NCI-H524 treated with DMSO at 0.1 percent for 48 hours (cell line): ENCODE results near the gene SLC45A1.

Experiments
- DNase-seq: peaks from one replicate; lab custom pipeline; 2025; lab: John Stamatoyannopoulos, UW

SLC45A1 gene

GRCh38 chr1:8352886-8353785 is 35.2 kb downstream of the SLC45A1 start:
- no peak for DNase-seq

GRCh38 chr1:8354038-8354437 is 36.1 kb downstream of the SLC45A1 start:
- no peak for DNase-seq

- DNase-seq = no peak
These were observed 37.7 kb downstream of the SLC45A1 start for GRCh38 chr1:8355439-8356255.

GRCh38 chr1:8356256-8357209 is 38.6 kb downstream of the SLC45A1 start:
- no peak for DNase-seq

GRCh38 chr1:8357329-8358101 is 39.6 kb downstream of the SLC45A1 start:
- no peak for DNase-seq

GRCh38 chr1:8358241-8358896 is 40.5 kb downstream of the SLC45A1 start:
- no peak for DNase-seq

GRCh38 chr1:8358897-8359616 is 41.1 kb downstream of the SLC45A1 start:
- DNase-seq = no peak

- no peak for DNase-seq
These were observed 41.9 kb downstream of the SLC45A1 start for GRCh38 chr1:8359617-8360481.

- DNase-seq = no peak
These were observed 42.7 kb downstream of the SLC45A1 start for GRCh38 chr1:8360493-8361197.

- no peak for DNase-seq
These were observed 43.4 kb downstream of the SLC45A1 start for GRCh38 chr1:8361198-8361849.

GRCh38 chr1:8362701-8363101 is 44.8 kb downstream of the SLC45A1 start:
- DNase-seq = no peak

GRCh38 chr1:8363186-8363766 is 45.4 kb downstream of the SLC45A1 start:
- no peak for DNase-seq

GRCh38 chr1:8363767-8364301 is 45.9 kb downstream of the SLC45A1 start:
- no peak for DNase-seq

- DNase-seq = no peak
These were observed 46.9 kb downstream of the SLC45A1 start for GRCh38 chr1:8364528-8365442.

- DNase-seq = no peak
These were observed 47.9 kb downstream of the SLC45A1 start for GRCh38 chr1:8365661-8366362.
